ENCODE results near the gene SSU72.
"Not testable (repeated sequence)": the region's sequence is repeated elsewhere in the genome, so short reads cannot be mapped to it uniquely, and the experiment has no call there.

The SSU72 gene

DNA sequence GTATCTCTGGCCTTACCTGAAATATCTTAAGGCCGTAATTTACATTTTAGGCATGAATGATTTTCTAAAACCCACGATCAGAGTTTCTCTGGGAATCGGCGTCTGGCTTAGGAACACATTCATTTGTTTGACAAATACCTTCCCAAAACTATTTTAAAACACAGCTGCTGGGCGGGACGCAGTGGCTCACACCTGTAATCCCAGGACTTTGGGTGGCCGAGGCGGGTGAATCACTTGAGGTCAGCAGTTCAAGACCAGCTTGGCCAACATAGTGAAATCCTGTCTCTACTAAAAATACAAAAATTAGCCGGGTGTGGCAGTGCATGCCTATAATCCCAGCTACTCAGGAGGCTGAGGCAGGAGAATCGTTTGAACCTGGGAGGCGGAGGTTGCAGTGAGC lies 17.7 kb downstream of the SSU72 start:
- DNase-seq = not testable (repeated sequence)

DNA sequence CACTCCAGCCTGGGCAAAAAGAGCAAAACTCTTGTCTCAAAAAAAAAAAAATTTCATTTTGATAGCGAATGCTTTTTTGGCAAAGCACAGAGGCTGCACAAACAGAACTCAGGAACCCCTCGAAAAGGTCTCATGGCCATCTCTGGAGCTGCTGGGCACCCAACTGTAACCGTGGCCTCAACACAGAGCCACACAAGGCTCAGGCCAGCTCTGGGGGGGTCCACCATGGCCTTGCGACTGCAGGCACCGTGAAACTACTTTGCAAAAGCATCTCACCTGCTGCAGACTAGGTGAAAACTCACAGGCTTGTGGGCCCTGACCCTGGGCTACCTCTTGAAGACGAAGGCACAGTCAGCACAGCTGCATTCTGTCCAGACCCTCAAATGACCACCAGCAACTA lies 18.2 kb downstream of the SSU72 start:
- DNase-seq = no peak

DNA sequence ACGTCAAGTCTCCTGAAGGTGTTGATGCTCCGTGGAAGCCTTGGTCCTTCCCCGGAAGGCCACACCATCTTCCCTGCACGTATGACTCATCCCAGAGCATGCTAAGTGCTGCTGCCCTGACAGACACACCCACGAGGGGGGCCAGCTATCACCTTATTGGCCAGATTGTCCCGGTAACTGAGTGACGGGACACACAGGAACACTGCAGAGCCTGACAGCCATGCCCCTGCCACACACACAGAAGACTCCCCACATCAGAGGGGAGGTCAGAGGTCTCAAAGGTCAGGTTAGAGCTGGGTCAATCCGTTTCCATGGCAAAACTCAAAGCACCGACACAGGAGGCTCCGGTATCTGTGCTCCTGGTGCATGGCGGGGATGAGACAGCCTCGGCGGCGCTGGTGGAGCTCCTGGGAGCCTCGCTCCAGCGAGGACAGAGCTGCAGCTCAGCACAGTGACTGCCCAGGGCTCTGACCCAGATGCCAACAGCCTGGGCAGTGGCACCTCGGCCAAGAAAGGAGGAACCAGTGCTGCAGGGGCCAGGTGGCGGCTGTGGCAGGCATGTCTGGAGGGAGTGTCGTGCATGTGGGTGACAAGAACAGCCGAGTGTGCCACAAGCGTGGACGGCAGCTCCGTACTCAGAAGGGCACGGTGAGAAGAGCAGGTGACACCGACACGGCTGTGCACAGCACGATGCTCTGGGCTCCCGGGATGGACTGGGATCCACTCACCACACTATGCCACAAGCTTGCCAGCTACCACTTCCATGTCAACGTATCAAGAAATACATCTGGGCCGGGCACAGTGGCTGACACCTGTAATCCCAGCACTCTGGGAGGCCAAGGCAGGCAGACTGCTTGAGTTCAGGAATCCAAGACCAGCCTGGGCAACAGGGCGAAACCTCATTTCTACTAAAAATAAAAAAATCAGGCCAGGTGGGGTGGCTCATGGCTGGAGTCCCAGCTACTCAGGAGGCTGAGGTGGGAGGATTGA lies 19.4 kb downstream of the SSU72 start:
- DNase-seq = no peak

DNA sequence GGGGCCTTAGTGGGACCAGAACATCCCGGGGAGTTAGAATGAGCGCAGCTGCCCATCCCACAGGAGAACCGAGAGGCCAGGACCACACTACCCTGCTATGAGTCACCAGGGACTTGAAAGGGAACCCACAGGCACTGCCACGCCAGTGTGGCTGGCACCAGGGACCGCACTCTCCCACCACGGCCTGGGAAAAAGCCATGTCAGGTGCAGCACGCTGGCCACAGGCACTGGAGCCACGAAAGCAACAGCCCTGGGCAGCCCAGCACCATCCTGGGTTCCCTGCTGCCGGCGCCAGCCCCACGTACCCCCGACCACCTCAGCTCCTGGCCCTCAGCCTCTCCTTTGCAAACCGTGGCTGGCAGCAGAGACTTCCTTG lies 20.1 kb downstream of the SSU72 start:
- DNase-seq = no peak

DNA sequence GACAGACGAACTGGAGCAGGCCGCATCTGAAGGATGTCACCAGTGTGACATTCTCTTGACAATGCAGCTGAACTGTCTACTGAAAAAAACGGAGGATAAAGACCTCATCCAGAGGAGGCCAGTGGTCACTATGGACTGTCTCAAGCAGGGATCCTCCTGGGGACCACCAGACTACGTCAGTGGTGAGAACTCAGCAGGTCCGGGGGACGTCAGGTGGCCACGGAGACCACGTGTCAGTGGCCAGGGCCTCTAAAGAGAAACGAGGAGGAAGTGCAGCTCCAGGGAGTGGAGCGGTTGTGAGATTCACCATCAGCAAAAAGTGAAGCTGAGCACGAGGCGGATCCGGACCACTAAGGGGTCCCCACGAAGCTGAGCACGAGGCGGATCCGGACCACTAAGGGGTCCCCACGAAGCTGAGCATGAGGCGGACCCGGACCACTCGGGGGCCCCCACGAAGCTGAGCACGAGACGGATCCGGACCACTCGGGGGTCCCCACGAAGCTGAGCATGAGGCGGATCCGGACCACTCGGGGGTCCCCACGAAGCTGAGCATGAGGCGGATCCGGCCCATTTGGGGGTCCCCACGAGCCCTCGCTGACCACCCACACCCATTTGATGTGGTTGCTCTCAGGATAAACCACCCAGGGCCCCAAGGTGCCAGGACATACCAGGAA lies 20.7 kb downstream of the SSU72 start:
- DNase-seq = no peak

DNA sequence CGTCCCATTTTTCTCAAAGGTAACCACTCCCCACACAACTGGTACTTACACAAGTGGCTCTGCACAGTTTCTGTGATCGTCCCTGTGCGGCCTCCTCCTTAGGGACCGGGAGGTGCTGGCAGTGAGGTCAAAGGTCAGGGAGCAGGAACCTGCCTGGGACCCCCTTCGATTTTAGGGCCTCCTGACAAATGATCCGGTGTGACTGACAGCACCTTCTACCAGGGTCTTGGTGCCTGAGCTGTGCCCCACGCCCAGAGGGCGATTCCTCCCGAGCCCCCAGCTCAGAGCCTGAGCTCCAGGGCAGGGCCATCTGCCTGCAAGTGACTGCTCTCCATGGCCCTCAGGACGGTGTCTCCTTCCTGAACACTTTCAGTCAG lies 22.4 kb downstream of the SSU72 start:
- no peak for DNase-seq

DNA sequence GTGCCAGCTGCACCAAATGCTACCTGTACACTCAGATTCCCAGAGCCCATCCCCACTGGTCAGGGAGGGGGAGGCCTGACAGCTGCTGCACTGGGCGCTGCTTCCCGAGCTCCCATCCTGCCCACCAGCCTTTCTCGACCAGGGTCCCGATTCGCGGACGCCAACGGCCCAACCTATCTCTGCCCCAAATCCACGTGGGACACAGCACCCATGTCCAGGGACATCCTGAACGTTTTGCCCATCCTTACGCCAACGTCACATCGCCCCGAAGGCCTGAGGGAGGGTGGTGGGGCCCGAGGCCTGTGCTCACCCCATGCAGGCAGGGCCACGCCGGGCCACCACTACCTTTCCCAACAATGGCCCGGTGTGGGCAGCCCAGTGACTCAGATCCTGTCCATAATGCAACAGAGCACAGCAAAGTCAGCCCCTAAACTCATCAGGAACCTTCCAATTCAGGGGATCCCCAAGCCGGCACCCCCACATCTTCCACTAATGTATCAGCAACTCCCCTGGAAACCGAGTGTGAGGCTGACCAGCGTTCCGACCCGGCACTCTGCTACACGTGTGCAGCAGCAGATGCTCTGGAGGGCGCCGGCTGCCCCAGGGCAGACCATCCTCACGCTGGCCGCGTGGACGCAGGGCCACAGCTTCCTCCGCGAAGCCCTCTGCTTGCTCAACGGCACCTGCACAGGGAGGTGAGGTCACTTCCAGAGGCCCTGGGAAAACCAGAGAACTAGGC lies 23.0 kb downstream of the SSU72 start:
- no peak for DNase-seq

DNA sequence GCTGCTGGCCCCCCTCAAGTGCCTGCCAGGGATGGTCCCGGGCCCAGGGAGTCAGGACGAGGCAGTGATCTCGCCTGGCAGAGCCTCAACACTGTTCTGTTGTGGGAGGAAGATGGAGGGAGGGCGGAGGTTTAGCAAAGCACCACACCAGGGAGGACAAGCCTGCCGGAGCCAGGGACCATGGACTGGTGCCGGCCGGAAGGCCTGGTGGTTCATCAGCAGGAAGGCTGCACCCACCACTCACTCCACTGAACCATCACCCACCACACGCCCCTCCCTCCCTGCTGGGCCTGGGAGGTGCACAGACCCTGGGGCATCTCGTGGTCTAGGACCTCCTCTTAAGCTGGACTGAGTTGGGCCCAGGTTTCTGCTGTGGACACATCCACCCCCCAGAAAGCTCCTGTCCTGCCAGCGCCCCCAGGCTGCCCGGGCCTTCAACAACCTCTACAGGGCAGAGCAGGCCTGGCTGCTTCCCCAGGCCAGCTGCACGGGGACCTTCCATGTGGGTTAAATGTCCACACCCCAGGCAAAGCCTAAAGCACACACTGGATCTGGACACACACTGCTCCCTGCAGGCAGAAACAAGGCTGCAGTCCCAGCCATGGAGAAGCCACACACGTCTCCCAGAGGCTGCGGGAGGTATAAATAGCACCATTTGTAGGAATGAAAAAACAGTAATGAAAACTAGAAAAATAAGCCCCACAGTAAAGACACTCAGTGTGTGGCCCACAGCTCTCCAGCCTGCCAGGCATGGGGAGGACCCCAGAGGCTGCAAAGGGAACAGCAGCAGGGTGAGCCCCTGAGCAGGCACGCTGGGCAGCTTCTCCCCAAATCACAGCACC lies 23.9 kb downstream of the SSU72 start:
- no peak for DNase-seq

DNA sequence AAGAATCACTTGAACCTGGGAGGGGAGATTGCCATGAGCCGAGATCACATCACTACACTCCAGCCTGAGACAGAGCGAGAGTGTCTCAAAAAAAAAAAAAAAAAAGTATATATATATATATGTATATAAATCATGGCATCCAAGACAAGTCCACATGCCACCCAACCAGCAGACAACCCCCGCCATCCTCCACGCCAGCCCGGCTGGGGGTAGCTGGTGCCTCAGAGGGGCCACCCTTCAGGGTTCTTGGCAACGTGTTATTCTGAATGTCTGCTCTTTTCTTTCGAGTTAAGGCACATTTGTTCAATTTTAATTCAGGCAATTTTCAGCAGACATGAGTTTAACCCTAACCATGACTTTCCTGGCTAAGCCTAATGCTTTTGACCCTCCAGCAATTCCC lies 24.6 kb downstream of the SSU72 start:
- no peak for DNase-seq

DNA sequence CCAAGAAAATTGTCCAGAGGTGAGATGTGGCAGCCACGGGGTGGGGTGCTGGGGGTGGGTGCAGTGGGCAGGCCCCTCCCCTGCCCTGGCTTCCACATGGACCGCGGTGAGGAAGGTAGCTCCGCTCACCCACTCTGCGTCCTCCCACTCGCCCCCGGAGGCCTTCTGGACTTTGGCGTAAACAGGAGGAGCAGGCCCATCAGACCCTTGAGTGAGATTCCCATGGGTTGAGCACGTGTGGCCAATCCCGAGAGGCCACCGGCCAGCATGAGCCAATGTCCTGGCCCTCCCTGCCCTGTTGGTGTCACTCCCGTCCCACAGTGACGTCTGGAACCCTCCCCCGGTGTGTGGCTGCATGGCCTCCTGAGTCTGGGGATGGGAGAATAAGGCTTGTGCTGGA lies 26.1 kb downstream of the SSU72 start:
- no peak for DNase-seq

DNA sequence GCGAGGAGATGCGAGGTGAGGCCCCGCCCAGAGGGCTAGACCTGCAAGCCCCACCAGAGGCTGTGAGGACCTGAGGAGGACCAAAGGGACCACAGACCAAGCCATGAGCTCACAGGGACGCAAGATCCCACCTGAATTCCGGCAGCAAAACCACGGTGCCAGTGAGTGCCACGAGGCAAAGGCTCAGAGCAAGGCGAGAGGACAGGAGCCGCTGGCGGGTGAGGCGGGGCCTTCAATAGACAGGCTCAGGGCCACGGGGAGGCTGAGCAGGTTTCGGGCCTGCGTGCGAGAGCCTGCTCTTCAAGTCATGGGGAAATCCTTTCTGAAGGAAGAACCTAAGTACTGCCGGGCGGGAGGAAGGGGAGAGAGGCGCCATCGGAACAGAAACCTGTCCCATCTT lies 27.2 kb downstream of the SSU72 start:
- no peak for DNase-seq

DNA sequence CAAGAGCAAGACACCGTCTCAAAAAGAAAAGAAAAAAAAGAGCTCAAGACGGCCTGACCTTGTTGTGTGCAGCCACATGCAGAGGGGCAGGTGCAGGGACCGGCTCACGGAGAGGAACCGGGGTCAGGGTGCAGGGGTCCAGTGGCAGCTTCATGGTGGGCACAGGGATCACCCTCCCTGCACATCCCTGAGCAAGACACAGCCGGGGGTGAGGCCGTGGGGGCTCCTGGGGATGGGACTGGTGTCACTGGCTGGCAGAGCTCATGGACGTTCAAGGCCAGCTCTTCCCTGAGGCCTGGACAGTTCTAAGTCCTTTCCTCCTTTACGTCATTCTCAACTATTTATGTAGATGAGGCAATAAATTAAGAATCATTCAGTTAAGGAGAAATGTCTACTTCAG lies 27.7 kb downstream of the SSU72 start:
- DNase-seq = no peak

DNA sequence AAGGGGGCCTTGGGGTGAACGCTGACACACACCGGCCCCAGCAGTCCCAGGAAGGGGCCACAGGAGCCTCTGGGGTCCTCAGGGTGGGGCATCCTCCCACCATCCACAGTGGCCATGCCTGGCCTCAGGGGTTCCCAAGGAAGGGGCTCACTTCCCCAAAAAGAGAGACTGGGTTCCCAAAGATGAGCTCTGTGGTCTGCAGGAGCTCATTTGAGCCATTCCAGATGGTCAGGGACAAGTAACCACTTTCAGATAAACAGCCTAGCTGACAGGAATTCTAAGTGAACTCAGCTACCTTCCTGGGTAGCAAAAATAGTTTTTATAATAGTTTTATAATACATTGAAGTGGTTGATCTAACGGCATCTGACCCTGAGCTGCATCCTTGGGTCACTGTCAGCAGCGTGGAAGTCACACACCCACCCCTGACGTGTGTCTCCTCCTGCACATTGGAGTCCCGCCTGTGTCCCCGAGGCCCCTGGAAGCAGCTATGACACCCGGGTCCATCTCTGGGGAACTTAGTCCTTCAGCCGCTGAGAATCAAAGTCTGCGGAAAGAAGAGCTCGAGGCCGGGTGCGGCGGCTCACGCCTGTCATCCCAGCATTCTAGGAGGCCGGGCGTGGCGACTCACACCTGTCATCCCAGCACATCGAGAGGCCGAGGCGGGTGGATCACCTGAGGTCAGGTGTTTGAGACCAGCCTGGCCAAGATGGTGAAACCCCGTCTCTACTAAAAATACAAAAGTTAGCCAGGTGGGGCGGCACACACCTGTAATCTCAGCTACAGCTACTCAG lies 28.5 kb downstream of the SSU72 start:
- no peak for DNase-seq

DNA sequence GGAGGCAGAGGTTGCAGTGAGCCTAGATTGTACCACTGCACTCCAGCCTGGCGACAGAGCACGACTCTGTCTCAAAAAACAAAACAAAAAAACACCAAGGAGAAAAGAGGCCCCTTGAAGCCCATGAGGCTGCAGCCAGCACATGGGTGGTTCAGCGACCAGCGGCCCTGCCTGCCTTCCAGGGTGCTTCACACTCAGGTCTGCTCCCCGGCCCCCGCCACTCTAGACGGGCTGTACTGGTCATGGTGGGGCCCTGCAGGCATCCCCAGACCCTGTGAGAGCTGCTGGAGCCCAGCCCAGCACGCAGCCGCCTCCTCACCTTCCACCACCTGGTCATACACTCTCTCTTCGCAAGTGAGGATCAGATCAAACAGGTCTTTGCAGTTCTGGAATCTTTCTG lies 30.1 kb downstream of the SSU72 start:
- DNase-seq = no peak

DNA sequence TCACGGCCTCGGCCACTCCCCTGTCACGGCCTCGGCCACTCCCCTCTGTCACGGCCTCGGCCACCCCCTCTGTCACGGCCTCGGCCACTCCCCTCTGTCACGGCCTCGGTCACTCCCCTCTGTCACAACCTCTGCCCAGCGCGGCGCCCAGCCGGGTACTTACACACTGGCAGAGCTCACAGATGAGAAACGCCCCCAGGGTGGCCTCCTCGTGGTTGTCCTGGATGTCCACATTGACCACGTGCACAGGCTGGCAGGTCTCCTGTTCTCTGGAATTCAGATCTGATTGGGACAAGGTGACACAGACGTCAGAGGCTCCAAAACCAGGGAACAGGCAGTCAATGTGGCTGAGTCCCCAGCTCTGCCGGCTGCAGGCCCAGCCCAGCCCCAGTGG lies 31.0 kb downstream of the SSU72 start:
- no peak for DNase-seq

DNA sequence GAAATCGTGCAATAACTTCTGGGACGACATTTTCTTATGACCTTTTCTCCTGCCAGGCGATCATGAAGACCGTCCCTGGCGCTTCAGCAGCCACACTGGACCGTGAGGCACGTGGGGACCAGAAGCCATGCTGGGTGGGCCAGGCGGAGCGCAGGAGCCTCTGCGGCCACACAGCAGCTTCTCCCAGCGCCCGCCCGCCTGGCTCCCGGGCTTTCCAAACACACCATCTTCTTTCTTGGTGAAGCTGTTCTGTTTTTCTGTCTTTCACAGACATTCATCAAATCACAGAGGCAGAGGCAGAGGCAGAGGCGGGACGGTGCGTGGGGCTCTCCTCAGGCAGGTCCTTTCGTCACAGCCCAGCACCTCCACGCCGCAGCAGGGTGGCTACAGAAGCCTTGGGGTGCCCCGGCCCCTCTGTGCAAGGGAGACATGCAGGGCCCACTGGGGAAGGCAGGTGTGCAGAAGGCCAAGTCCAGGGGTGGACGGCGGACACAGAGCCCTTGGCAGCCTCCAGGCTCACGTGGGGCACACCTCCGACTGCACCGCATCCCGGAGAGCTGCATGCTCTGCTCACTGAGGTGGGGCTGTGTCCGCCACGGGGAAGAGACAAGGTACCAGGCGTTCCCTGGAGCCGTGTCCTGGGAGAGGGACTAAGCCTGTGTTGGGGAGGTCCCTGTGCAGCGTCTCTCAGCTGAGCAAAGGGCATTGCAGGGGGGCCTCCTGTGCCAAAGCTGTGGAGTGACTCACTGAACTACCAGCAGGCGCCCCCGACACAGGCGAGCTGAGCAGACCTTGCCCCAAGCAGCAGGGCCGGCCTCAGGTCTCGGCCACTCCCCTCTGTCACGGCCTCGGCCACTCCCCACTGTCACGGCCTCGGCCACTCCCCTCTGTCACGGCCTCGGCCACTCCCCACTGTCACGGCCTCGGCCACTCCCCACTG lies 31.6 kb downstream of the SSU72 start:
- DNase-seq = no peak

DNA sequence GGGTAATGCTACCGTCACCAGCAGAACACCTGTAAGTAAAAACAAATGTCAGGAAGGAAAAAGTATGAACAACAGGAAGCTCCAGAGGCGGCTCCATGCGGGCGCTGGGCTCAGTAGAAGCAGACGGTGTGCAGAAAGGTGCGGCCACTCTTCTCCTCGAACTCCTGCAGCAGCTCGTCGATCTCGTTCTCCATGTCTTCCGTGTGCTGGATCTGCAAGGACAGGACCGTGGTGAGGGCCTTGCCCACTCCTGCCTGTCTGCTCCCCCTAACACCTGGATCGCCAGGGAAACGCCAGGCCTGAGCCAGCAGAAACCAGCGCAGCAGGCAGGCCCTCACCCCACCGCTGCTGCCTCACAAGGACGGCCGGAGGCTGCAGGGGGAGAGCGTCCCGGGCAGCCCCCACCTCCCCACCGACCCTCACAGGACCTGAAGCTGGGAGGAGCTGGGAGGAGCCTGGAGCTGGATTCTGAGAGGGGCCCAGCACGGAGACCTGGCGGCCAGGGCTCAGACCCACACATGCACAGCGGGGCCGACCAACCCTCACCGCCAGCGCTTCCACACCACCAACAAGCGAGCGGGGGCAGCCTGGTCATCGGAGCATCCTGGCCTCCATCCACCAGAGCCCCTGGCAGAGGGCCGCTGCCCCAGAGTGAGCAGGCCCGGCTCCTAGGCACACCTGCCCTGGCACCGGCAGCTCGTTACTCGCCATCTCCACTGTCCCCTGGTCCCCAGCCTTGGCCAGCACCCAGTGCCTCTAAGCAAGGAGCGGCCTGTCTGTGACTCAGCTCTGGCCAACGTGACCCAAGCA lies 32.5 kb downstream of the SSU72 start:
- DNase-seq = no peak

DNA sequence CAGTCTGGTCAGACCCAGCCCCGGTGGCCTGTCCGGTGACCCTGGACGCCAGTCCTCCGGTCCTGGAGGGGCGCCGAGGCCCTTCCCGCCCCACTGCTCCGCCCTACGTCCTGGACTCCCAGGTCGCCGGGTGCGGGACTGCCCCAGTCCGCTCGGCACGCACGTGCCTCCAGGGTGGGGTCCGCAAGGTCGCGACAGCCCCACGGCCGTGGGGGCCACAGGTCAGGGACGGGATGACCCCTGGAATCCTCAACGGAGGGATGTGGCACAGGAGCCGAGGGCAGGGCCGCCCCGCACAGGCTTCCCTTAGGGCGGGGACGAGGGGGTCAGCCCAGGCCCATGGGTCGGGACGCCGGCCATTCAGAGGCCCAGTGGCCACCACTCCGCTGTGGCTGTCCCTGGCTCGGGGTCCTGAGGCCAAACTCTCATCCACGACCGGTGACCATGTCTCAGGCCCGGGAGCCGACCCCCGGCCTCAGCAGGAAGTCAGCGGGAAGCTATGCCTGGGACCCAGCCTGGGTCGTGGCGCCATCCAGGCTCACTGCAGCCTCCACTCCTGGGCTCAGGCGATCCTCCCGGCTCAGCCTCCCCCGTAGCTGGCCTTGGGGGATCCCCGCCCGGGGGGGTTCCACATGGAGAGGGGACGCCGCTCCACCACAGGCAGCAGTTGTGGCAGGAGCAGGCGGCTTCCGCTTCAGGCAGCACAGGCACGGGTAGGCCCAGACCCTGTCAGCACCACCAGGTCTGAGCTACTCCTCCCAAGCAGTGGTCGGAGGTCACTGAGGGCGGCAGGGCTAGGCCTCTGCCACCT lies 33.6 kb downstream of the SSU72 start:
- no peak for DNase-seq
